ENCODE results near the gene CR1L.

- TF ChIP-seq CTCF (conservative IDR thresholded peaks at IDR 0.05; ENCODE audit: low read length) (no peak), EZH2phosphoT487 (IDR thresholded peaks at IDR 0.05; ENCODE audit: borderline replicate concordance) (no peak)
Observed at GRCh38 chr1:207754011-207754410, 109.1 kb downstream of the CR1L start.

All from Loucy (cell line).